GM19240 (cell line): ENCODE measurements around the gene CHPF2.

ENCODE experiments used
- DNase-seq: peaks from one replicate; pipeline ENCODE4 v3.0.0; 2011; ENCODE audit warnings: low spot score; ENCODE audit not compliant: insufficient read length

Gene CHPF2

DNA sequence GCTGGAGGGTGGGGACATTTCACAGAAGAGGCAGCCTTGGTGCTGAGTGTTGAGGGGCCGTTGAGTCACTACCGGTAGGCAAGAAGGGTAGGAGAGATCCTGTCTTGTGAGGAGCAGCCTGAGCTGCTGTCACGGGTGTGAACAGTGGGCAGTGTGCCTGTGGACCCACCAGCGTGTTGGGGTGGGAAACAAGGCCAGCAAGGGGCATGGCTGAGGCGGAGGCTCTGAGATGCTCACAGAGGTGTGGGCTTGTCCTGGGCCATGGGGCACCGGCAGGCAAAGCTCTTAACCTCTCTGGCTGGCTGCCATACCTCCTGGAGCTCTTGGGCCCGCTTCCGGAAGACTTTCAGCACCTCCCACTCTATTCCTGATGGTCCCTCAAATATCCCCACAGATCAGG, 49.8 kb downstream of the CHPF2 start:
- no peak for DNase-seq

DNA sequence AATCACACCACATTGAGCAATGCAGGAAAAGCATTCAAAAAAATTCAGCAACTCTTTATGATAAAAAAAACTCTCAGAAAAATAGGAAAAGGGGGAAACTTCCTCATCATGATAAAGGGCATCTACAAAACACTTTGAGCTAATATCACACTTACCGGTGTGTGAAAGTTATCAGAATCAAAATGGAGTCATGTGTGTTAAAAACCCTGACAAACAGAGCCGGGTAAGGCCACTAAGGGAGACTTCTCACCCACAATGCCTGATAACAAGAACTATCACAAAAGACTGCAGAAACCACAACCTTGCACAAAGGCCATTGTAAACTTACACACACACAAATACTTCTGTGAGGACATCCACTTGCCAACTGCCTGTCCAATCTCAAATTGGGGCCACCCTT, 51.0 kb downstream of the CHPF2 start:
- DNase-seq = no peak

DNA sequence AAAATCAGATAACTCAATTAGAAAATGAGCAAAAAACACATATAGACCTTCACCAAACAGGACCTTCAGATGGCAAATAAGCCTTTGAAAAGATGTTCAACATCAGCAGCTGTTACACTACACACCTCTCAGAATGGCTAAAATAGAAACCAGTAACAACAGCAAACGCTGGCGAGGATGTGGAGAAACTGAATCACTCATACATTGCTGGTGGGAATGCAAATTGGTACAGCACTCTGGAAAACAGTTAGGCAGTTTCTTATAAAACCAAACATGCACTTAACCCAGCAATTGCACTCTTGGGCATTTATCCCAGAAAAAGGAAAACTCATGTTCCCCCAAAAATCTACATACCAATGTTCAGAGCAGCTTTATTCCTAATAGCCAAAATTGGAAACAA, 53.9 kb downstream of the CHPF2 start:
- DNase-seq = no peak
